ENCODE data around the gene LRRN4CL.
"Not testable (repeated sequence)": the region's sequence is repeated elsewhere in the genome, so short reads cannot be mapped to it uniquely, and the experiment has no call there.

The LRRN4CL gene

GRCh38 chr11:62709247-62710000, 20.1 kb upstream of the LRRN4CL start:
- peak; percentile 96 for DNase-seq (ENCODE audit: low read depth)

GRCh38 chr11:62708793-62709192, 19.5 kb upstream of the LRRN4CL start:
- DNase-seq (ENCODE audit: low read depth) = no peak

- no peak for DNase-seq (ENCODE audit: low read depth)
These were observed 19.1 kb upstream of the LRRN4CL start for GRCh38 chr11:62708392-62708791.

GRCh38 chr11:62707277-62707861, 18.0 kb upstream of the LRRN4CL start, which contains the start of the genes BSCL2 and GNG3:
Gene BSCL2, minus strand, starts transcription at chr11:62707424. Its CDS starts 229 bp downstream, at chr11:62707195.
Gene GNG3, plus strand, starts transcription at chr11:62707676. Its CDS starts 620 bp downstream, at chr11:62708296.
- no peak for DNase-seq (ENCODE audit: low read depth)

GRCh38 chr11:62706850-62707247, 17.5 kb upstream of the LRRN4CL start:
- DNase-seq (ENCODE audit: low read depth) = no peak

GRCh38 chr11:62705880-62706849, 16.8 kb upstream of the LRRN4CL start:
- DNase-seq (ENCODE audit: low read depth) = peak; percentile 83

GRCh38 chr11:62705413-62705812, 16.1 kb upstream of the LRRN4CL start:
- DNase-seq (ENCODE audit: low read depth) = no peak

GRCh38 chr11:62703921-62704320, 14.6 kb upstream of the LRRN4CL start:
- DNase-seq (ENCODE audit: low read depth) = not testable (repeated sequence)

- peak; percentile 65 for DNase-seq (ENCODE audit: low read depth)
These were observed 12.9 kb upstream of the LRRN4CL start for GRCh38 chr11:62702246-62702645.

- DNase-seq (ENCODE audit: low read depth) = peak; percentile 74
These were observed 5.3 kb upstream of the LRRN4CL start for GRCh38 chr11:62694455-62695167.

GRCh38 chr11:62693624-62694023, 4.3 kb upstream of the LRRN4CL start:
- DNase-seq (ENCODE audit: low read depth) = not testable (repeated sequence)

- DNase-seq (ENCODE audit: low read depth) = no peak
These were observed 839 bp downstream of the LRRN4CL start for GRCh38 chr11:62688491-62688890.

GRCh38 chr11:62687508-62688396, 1.6 kb downstream of the LRRN4CL start:
- DNase-seq (ENCODE audit: low read depth) = no peak

- DNase-seq (ENCODE audit: low read depth) = no peak
These were observed 6.8 kb downstream of the LRRN4CL start for GRCh38 chr11:62682518-62682917.

GRCh38 chr11:62680825-62681240, 8.5 kb downstream of the LRRN4CL start:
- DNase-seq (ENCODE audit: low read depth) = peak; percentile 83

GRCh38 chr11:62678770-62679696, 10.3 kb downstream of the LRRN4CL start, which contains the start of gene UBXN1:
Gene UBXN1, minus strand, starts transcription at chr11:62679073. Its CDS starts 150 bp downstream, at chr11:62678923.
- peak; percentile 87 for DNase-seq (ENCODE audit: low read depth)

- DNase-seq (ENCODE audit: low read depth) = no peak
These were observed 10.9 kb downstream of the LRRN4CL start for GRCh38 chr11:62678433-62678769.

- DNase-seq (ENCODE audit: low read depth) = no peak
These were observed 11.6 kb downstream of the LRRN4CL start for GRCh38 chr11:62677714-62678113.

GRCh38 chr11:62677156-62677555, 12.2 kb downstream of the LRRN4CL start:
- no peak for DNase-seq (ENCODE audit: low read depth)
